Head of caudate nucleus (tissue), 42 donors: Measurements from ENCODE around the gene PCA3.
"Not testable (repeated sequence)": the region's sequence is repeated elsewhere in the genome, so short reads cannot be mapped to it uniquely, and the experiment has no call there.

Experiments used
- DNase-seq, 42 donors: peaks; one replicate each; pipeline versions ENCODE4 v3.0.0 to v3.0.0-alpha.2; 2020 to 2021; ENCODE audit warnings: mixed read lengths in 7 of 42
- intact Hi-C: fragments of 100-400 bp; cut with DNase I; formaldehyde crosslinking; loops from one replicate; pipeline ENCODE4 v1.15.0; 2022

PCA3 gene

DNA sequence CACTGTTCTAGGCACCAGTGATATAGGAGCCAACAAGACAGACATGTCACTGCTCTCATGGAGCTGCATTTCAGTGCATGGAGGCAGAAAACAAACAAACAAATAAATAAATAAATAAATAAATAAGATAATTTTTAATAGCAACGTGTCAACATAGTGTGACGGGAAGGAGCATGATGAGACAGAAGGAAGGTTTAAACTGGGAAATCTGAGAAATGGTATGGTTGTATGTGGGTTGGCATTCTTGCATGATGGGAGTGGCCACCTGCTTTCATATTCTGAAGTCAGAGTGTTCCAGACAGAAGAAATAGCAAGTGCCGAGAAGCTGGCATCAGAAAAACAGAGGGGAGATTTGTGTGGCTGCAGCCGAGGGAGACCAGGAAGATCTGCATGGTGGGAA is at the start of gene PCA3:
Gene PCA3 (plus strand): TSS at position 301 of the 400 bp plus-strand sequence.
- DNase-seq: peak in 1 of 42 donors; percentile 21
- intact Hi-C loops: no loop called here

DNA sequence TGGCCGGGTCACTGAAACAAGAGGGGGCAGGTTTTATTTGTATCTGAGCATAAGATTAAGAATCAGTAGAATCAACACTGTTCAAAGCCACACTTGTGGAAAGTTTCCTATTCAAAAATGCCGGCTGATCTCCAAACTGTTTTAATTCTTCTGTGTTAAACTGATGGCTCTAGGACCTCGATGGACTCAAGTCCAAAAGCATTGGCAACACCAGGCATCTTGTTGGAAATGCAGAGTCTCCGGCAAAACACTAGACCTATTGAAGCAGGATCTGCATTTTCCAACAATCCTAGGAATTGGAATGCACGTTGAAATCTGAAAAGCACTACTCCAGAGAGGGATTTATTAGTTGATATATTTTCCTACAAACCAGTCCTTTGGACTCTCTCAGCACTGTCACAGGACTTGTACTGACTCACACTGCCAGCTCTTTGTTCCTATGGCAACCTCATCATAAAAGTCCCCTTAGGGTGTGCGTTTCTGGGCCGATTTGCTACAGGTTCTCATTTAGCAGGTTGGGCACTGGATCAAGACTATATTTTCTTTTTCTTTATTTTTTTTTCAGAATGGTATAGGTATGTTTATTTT is 48.1 kb upstream of the PCA3 start:
- DNase-seq: peak in 9 of 42 donors; percentile 18 to 46 (median 32)
- intact Hi-C loops: no loop called here

- DNase-seq: no peak
- intact Hi-C loops: no loop called here
Measured at GRCh38 chr9:76717176-76717575, 47.1 kb upstream of the PCA3 start.

- intact Hi-C loops: no loop called here
- peak in 9 of 42 donors; percentile 20 to 76 (median 41) for DNase-seq
Measured at GRCh38 chr9:76717613-76718012, 46.6 kb upstream of the PCA3 start.

- DNase-seq: no peak
Measured at GRCh38 chr9:76718166-76718565, 46.1 kb upstream of the PCA3 start.

GRCh38 chr9:76720245-76720644 is 44.0 kb upstream of the PCA3 start:
- DNase-seq: no peak
- intact Hi-C loops: no loop called here

More at GRCh38 chr9:76718166-76718565, 46.1 kb upstream of the PCA3 start:
- intact Hi-C loops: no loop called here

- intact Hi-C loops: no loop called here
- DNase-seq: peak in 1 of 42 donors; percentile 4
Measured at GRCh38 chr9:76725011-76725546, 39.2 kb upstream of the PCA3 start.

GRCh38 chr9:76725885-76726284 is 38.4 kb upstream of the PCA3 start:
- intact Hi-C loops: no loop called here
- DNase-seq: peak in 2 of 42 donors; percentile 3 to 32

DNA sequence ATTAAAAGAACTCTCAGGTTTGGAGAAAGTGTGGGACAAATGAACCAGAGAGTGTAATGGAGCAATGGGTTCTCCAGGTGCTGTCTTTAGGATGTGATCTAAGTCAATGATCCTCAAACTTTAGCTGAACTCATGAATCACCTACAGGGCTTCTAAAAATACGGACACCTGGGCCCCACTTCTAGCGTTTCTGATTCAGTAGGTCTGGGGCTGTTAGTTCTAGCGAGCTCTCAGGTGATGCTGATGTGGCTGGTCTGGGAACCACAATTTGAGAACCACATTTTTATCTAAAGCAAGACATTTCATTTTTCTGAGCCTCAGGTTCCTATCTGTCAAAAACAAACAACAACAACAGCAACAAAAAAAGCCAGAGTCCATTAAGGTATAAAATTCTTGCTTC is 35.1 kb upstream of the PCA3 start:
- DNase-seq: peak in 1 of 42 donors; percentile 1
- intact Hi-C loops: no loop called here

GRCh38 chr9:76729980-76730737 is 34.1 kb upstream of the PCA3 start:
- intact Hi-C loops: no loop called here
- peak in 1 of 42 donors; percentile 1 for DNase-seq

DNA sequence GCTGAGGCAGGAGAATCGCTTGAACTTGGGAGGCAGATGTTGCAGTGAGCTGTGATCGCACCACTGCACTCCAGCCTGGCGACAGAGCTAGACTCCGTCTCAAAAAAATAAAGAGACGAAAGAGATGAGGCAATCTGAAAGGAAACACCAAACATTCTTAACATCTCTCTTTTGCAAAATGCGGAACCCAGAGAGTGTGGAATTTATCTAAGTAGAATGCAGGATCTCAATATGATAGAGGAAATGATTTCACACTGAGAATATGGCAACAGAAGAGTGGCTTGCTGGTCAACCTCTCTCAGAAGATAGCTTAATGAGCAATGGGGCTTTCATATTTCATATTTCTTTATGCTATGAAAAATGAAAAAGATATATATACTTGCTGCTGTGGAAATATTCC is 33.4 kb upstream of the PCA3 start:
- DNase-seq: no peak
- intact Hi-C loops: no loop called here

DNA sequence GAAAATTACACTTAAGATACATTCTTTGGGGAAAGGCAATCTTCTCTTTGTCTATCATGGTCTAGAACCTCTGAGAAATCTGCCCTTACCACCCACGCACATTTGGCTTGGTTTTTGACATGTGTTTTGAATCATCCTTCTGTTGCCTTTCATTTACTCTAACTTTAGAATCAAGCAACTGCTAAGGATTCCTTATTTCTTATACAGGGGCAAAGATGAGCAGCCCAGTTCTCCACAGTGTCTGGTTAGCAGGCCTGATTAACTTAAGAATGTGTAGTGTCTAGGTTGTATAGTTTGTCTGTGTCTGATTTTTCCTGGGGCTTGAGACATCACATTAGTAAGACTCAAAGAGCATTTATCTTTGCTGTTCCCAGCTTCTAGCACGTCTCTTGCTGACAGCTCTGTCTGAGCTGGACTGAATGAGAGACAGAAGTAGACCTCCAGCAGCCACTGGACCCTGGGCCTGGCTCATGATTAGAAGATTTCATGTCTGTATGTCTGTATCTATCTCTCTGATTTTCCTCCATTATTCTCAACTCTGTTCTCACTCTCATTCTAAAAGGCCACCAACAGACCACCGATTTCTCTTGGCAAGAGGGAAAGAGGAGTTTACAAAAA is 31.8 kb upstream of the PCA3 start:
- intact Hi-C loops: no loop called here
- peak in 1 of 42 donors; percentile 7 for DNase-seq

GRCh38 chr9:76733096-76733495 is 31.1 kb upstream of the PCA3 start:
- intact Hi-C loops: no loop called here
- DNase-seq: peak in 1 of 42 donors; percentile 2

DNA sequence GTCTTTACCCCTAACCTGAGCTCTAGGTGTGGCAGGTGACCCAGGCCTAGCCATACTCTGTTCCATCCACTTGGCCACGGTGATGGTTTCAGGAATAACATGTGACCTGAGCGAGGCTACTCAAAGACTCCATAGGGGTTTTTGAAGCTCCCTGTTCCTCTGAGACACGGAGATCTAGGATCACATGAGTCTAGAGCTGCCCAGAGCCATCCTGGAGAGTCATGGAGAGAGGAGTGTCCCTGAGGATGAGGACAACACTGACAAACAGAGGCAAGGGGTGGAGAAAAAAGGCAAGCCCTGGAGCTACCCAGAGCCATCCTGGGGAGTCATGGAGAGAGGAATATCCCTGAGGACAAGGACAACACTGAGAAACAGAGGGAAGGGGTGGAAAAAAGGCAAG is 29.5 kb upstream of the PCA3 start:
- intact Hi-C loops: no loop called here
- DNase-seq: peak in 1 of 42 donors; percentile 0

DNA sequence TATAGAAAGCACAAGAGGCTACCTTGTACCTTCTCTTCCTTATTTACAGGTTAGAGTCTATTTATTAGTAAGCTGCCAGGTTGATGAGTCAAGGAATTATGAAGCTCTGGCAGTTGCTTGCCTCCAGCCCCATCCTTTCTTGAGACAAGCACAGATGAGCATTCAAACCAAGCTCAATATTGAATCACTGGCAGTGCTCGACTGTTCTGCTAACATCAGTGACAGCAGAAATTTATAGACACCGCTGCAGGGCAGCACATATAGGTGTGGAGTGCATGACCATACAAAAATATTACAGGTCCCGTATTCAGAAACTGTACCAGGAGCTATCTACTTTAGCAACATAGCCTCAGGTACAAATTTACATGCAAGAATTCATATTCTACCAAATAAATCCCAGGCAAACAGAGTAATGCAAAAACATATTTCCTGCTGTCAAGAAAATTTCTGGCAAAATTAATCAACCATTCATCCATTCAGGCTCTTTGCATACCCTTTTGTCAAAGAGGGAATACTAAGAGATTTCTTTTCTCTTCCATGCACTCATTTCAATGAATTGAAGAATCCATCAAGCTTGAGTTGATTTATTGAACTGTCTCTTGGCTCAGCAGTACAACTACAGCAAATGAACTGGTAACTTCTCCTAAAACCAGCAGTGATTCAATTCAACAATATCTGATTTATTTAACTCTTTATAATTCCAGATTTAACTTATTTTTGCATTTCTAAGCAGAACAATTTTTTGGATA is 26.9 kb upstream of the PCA3 start:
- intact Hi-C loops: no loop called here
- no peak for DNase-seq

- no peak for DNase-seq
- intact Hi-C loops: no loop called here
Measured at GRCh38 chr9:76738402-76738801, 25.8 kb upstream of the PCA3 start.

GRCh38 chr9:76741524-76741923 is 22.7 kb upstream of the PCA3 start:
- intact Hi-C loops: no loop called here
- peak in 1 of 42 donors; percentile 35 for DNase-seq

DNA sequence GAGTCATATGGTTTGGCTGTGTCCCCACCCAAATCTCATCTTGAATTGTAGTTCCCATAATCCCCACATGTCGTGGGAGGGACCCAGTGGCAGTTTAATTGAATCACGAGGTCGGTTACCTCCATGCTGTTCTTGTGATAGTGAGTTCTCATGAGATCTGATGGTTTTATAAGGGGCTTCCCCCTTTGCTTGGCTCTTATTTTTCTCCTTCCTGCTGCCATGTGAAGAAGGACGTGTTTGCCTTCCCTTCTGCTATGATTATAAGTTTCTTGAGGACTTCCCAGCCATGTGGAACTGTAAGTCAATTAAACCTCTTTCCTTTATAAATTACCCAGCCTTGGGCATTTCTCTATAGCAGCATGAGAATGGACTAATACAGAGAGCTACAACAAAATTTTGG is 21.3 kb upstream of the PCA3 start:
- intact Hi-C loops: not testable (repeated sequence)
- peak in 2 of 42 donors; percentile 4 to 23 for DNase-seq

DNA sequence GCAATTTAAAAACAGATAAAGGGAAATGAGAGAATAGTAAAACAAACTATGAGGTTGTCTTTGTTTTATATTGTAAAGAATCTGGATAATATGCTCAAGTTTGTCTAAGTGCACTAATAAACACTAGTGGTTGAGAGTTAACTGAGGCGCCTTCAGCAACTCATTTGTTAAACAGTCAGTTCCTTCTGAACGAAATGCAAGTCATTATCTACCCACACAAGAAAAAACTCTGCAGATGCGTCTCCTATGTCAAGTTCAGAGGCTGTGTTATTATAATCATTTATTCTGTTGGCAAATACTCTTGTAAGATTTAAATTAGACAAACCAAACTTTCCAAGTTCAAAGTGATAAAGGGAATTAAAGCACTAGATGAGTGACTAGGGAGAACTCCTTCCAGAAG is 20.3 kb upstream of the PCA3 start:
- intact Hi-C loops: no loop called here
- DNase-seq: peak in 1 of 42 donors; percentile 25
